Islet precursor cell (in vitro differentiated cells): ENCODE data around the gene MEGF11.

Experiments used
- DNase-seq: peaks from one replicate; pipeline ENCODE4 v3.0.0-alpha.2; 2018

Gene MEGF11

GRCh38 chr15:66238318-66238717 lies 15.2 kb downstream of the MEGF11 start:
- no peak for DNase-seq

DNA sequence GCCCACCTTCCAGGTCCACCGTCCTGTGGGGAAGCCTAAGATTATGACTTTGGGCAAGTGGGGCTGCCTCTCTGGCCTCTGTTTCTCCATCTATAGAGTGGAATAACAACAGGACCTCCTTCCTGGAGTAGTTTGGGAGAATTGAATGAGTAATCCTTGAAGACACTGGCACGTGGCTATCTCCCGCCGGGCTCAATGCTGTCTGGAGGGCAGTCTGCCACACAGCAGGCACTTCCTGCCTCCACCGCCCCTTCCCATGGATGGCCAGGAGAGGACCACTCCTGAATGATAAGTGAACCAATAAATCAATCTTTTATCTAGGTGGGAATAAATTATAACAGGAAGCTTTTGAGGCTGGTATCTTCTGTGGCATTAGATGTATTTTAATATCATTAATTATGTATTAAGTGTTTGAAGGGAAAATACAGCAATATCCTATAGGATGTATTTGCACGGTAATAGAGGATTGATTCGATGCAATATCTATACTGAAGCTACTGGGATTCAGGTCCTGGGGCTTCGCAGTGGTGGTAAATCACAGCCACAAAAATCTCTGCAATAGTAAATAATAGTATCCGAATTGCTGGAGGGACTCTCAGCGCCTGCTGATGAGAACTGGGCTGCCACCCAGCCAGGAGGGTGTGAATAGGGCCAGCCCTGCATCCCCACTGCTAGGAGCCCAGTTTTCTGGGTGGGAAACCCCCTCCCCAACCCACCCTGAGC lies 15.9 kb downstream of the MEGF11 start:
- no peak for DNase-seq

DNA sequence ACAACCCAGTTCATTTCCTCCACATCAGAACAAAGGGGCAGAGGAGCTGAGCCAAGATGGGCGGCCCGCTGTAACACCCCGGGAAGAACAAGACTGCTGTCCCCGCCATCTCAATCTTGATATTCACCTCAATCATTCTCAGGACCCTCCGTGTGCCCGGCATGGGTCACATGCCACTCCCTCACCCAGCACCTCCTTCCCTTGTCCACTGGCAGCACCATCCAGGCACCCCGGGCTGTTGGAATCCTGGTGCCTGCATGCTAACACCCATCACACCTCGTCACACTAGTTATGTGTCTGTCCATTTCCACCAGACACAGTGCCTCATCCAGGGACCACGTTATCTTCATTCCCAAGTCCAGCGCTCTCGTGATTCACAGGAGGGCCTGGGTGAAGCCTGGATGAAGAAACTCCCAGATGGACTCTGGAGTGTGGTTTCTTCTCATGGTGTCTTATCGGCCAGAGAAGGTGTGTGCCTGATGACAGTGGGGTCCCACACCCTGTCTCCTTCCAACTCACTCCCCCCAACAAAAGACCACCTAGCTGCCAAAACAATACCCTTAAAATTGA lies 16.7 kb downstream of the MEGF11 start:
- DNase-seq: no peak

DNA sequence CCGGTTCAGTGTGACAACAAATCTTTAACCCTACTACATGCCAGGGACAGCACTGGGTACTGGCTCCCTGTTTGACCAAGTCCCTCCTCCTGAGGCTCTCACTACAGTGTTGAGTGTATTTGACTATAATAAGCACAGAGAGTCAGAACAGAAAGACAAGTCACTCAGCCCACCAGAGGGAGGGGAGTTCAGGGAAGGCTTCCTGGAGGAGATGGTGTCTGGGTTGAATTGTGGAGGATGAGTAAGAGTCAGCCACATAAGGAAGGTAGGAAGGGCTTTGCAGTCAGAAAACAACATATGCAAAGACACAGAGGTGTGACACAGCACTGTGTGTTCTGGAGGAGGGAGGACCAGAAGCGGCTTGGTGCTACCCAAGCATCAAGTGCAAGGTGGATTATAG lies 17.7 kb downstream of the MEGF11 start:
- no peak for DNase-seq

GRCh38 chr15:66234798-66235197 lies 18.8 kb downstream of the MEGF11 start:
- DNase-seq: no peak

- DNase-seq: no peak
These were observed 19.8 kb downstream of the MEGF11 start for GRCh38 chr15:66233487-66234415.

- DNase-seq: no peak
These were observed 21.3 kb downstream of the MEGF11 start for GRCh38 chr15:66232267-66232625.

- DNase-seq: no peak
These were observed 21.9 kb downstream of the MEGF11 start for GRCh38 chr15:66231394-66232266.

DNA sequence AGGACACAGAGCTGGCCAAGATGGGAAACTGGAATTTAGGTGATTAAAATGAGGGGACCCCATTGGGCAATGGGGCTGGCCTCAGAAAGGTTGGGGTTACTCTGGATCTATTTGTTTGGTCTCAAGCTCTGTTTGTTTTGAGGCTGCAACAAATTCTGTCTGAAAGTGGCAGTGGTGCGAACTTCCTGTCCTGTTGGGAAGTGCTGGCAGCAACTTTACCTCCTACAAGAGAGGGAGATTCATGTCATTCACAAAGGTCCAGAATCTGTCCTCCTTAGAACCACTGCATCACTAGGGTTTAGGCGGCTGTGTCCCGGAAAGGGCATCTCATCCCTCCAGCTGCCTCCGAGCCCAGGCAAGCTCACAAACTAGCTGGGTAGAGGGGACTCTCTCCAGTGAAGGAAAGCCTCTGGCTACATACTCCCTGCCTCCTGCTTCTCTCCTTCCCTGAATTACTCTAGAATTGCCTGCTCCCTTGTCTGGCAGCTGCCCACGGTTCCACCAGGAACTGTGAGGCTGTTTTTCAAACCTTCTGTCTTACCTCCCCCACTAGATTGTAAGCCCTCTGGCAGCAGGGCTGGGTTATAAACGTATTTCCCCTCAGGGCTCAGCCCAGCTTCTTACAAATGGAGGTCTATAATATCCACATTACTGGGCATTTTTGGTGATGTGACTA lies 23.6 kb downstream of the MEGF11 start:
- no peak for DNase-seq

DNA sequence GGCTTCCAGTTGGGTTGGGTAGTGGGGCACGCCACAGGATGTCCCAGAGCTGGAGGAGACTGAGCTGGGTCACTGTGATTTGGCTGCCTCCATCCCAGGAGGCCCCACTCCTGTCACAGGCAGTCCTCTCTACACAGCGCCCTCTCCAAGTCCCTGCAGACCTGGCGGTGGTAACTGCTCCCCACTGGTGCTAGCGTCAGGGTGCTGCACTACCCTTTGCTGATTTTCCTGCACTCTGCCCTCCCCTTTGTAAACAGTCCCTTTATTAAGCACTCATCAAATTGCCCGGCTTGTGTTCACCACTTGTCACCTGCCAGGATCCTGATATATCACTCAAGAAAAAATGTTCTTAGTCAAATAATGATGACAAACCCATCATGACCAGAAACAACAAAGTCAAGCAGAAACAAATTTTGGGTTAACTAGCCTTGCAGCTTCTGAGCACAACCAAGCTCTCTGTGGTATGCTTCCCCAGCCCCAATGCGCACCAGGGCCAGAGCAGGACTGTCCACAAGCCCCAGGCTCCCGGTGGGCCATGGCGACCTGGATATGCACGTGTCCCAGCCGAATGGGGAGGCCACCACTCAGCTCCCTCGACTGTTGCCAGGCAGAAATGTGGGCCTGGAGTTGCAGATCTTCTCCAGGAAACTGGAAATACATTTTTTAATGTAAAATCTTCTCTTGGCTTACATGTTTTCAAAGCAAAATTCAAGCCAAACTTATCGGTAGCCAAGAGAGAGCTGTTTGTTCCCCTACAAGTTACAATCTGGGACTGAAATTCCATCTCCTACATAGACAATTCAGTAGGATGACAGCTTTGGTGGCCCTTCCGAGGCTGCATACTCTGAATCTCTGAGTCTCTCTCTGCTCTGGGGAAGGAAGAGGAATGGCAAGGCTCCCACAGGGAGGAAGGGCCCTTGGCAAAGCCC lies 24.5 kb downstream of the MEGF11 start:
- no peak for DNase-seq

DNA sequence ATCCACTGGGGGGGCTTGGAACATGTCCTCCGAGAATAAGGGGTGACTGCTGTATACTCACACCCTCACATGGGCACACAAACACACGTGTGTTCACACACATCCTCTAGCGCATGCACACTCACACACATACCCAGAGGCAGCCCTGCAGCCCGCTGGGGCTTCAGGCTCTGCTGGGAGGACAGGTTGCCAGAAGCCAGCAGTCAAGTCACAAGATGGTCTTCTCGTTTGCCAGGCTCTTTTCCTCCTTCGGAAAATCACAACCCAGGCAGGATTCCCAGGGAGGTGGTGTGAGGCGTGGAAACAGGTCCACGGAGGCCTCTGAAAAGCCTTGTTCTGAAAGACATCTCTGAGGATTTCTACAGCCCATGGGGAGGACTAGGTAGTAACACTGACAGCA lies 26.8 kb downstream of the MEGF11 start:
- DNase-seq: no peak

DNA sequence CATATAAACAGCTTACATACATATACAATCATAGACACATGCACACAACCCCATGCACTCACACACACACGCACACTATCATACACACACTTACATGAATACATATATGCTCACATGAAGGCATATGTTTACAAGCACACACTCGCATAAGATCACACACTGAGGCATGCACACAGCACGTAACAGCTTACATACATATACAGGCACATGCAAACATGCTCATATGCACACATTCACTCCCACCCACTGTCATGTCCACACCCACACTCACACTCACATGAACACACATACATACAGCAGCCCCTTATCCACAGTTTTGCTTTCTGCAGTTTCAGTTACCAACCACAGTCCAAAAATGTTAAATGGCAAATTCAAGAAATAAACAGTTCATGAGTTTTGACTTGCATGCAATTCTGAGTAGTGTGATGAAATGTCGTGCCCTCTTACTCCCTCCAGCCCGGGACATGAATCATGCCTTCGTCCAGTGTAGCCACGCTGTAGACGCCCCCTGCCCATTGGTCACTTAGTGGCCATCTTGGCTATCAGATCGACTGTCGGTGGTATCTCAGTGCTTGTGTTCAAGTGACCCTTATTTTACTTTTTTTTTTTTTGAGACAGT lies 27.8 kb downstream of the MEGF11 start:
- no peak for DNase-seq

DNA sequence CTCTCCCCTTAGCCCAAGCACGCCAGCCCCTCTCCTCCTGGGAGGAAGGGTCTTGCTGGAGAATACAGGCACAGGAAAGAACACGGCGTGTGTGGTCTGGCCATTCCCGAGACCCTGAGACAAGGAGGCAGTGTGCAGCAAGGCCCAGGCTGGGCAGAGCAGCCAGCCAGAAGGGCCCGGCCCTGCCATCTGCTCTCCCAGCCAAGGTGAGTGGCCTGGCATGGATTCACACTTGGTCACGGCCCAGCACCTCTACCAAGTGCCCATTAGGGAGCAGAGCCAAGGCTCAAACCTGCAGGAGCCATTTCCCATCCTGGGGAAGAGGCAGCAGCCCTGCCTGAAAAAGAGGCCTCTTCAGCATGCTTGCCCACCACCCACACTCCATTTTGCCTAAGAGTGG lies 28.6 kb downstream of the MEGF11 start:
- DNase-seq: no peak

- no peak for DNase-seq
These were observed 31.0 kb downstream of the MEGF11 start for GRCh38 chr15:66222273-66223198.

- no peak for DNase-seq
These were observed 32.4 kb downstream of the MEGF11 start for GRCh38 chr15:66221126-66221525.

GRCh38 chr15:66220601-66221000 lies 32.9 kb downstream of the MEGF11 start:
- DNase-seq: no peak

GRCh38 chr15:66219339-66219738 lies 34.2 kb downstream of the MEGF11 start:
- DNase-seq: no peak

DNA sequence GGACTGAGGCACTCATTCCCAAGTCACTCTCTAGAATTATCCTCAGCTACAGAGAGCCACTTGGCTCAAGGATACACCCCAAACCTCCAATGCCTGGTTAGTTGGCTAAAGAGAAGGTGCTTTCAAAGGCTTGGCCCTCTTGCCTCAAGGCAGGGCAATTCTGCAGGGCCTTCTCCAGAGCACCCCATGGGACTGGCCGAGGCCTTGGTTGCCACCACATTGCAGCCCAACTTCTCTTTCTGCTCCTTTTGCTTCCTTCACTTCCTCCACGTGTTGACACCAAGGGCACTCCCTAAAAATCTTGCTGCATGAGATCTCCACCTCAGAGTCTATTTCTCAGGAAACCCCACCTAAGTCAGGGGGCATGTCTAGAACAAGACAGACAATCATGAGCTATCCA lies 36.7 kb downstream of the MEGF11 start:
- DNase-seq: no peak

GRCh38 chr15:66215811-66216210 lies 37.7 kb downstream of the MEGF11 start:
- no peak for DNase-seq

GRCh38 chr15:66214246-66214645 lies 39.3 kb downstream of the MEGF11 start:
- no peak for DNase-seq
